Measurements from ENCODE around the gene XAB2.

XAB2 gene

DNA sequence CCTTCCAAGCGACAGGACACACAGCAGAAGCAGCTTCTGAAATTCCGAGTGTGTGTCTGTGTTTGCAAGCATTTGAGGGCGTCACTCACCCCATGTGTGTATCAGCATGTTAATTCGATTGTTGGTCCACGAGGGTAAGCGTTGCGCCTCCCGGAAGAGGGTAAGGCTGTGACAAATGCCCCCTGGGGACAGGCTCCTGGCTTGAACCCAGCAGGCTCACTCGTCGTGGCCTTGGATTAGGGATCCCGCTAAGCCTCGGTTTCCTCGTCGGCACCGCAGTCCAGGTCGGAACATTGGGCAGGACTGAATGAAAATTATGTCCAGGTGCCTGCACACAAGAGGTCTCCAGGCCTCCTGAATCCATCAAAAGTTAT is 7.0 kb upstream of the XAB2 start:
- H3K4me3 ChIP-seq (ENCODE audit: low read length) = no peak overlapping the region
- H3K27me3 ChIP-seq (ENCODE audit: insufficient read depth, low read length) = peaks cover 14% of the 10 kb centered on the region
- H2AFZ ChIP-seq (ENCODE audit: low read depth, low read length) = no peak overlapping the region
- H3K9me3 ChIP-seq (ENCODE audit: low read length) = no peaks in the 10 kb centered on the region
- no peaks in the 10 kb centered on the region for H3K4me1 ChIP-seq (ENCODE audit: insufficient read depth, low read length)
- H3K36me3 ChIP-seq (ENCODE audit: insufficient read depth, low read length) = peaks cover 9% of the 10 kb centered on the region

DNA sequence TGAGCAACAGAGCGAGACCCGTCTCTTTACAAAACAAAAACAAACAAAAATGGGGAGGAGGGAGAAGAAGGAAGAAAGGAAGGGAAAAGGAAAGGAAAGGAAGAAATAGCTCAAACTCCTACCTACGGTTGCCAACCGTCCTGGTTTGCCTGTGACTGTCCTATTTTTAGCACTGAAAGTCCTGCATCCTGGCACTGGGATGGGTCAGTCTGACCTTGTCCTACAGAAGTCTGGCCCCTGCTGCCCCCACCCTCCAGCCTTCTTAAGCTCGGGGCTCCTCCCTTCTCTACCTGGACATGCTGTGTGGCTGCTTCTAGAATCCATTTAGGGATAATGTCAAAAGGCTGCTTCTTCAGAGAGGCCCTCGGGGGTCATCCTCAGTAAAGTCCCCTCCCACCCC is 6.3 kb upstream of the XAB2 start:
- Histone ChIP-seq H3K9me3 (ENCODE audit: low read length) (no peaks in the 10 kb centered on the region), H3K4me1 (ENCODE audit: insufficient read depth, low read length) (peaks cover 5% of the 10 kb centered on the region), H3K4me3 (ENCODE audit: low read length) (no peak overlapping the region), H2AFZ (ENCODE audit: low read depth, low read length) (no peak overlapping the region), H3K27me3 (ENCODE audit: insufficient read depth, low read length) (peaks cover 14% of the 10 kb centered on the region), H3K36me3 (ENCODE audit: insufficient read depth, low read length) (peaks cover 9% of the 10 kb centered on the region)

DNA sequence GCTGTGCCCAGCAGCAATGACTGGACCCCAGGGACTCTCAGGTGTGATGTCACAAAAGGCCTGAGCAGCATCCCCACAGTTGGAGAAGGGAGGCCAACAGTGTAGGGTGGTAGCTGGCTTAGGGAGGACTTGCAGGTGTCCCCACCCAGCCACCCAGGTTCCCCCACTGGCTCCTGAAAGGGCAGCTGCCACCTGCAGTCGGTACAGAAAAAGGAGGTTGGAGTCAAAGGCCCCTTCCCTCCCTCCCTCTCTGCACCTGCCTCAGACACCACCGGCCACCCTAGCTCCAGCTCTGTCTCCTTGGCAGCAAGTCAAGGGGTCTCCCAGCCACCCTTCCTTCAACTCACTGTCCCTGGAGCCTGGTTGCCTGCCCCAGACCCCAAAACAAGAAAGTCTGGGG is 4.4 kb upstream of the XAB2 start, which contains the start of gene PCP2:
Gene PCP2, minus strand, starts transcription at position 22 of the 400 bp plus-strand sequence. CDS start 262 bp downstream, outside the sequence.
- H3K27me3 ChIP-seq (ENCODE audit: insufficient read depth, low read length) = peaks cover 14% of the 10 kb centered on the region
- peaks cover 15% of the 10 kb centered on the region for H3K4me1 ChIP-seq (ENCODE audit: insufficient read depth, low read length)
- no peak within 1 kb of the TSS for H2AFZ ChIP-seq (ENCODE audit: low read depth, low read length)
- no peak within 1 kb of the TSS for H3K4me3 ChIP-seq (ENCODE audit: low read length)
- H3K9me3 ChIP-seq (ENCODE audit: low read length) = no peaks in the 10 kb centered on the region
- H3K36me3 ChIP-seq (ENCODE audit: insufficient read depth, low read length) = peaks cover 9% of the 10 kb centered on the region

DNA sequence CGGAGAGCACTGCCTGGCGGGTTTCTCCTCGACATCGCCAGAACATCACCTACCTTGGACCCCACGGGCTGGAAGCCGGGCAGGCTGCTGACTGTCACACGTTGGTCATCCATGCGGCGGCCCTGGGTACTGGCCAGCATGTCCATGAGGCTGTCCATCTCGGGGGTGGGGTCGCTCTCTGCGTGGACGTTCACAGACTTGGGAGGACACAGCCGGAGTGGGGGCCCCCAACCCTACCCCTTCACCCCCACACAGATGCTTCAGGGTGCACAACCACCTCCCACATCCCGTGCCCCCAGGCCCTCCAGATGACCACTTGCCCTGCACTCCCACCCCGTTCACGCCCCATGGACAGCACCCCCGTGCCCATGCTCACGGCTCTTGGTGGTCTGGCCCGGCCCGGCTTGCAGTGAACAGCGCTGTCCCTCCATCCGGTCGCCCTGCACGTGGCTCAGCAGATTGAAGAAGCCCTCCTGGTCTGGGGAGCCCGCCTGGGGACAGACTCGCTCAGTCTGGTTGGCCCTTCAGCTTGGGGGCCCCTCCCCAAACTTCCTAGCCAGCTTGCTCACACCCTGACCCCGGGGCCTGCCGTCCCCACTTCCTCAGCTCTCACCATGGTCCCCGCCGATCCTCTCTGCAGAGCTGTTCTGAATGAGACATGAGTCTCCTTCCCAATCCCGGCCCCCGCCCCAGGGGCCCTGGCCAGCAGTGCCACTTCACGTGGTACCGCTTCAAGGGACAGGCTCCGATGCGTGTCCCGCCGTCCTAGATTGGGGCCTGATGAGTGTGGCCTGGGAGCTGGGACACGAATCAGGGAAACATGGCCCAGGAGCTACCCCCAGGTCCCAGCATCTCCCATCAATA is 3.2 kb upstream of the XAB2 start:
- Histone ChIP-seq H3K4me1 (ENCODE audit: insufficient read depth, low read length) (peaks cover 22% of the 10 kb centered on the region), H3K27me3 (ENCODE audit: insufficient read depth, low read length) (peaks cover 13% of the 10 kb centered on the region), H3K4me3 (ENCODE audit: low read length) (no peak overlapping the region), H3K36me3 (ENCODE audit: insufficient read depth, low read length) (peaks cover 9% of the 10 kb centered on the region), H3K9me3 (ENCODE audit: low read length) (no peaks in the 10 kb centered on the region), H2AFZ (ENCODE audit: low read depth, low read length) (no peak overlapping the region)

DNA sequence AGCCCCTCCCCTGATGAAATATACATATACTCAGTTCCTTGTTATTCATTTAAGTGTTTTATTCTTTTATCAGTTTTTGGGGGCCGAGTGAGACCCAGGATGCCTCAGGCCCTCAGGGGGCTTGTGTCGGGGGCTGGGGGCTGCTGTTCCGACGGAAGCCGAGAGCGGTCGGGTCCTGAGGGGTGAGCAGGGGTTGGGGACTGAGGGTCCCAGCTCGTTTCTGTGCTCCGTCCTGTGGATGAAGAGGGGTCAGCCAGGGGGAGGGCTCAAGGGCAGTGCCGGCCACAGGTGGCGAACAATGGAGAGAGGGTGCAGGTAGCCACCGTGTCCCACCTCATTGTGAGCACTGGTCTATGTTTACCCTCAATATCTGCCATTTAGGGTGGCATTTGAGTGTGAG is 2.2 kb upstream of the XAB2 start:
- no peak overlapping the region for H2AFZ ChIP-seq (ENCODE audit: low read depth, low read length)
- peaks cover 22% of the 10 kb centered on the region for H3K4me1 ChIP-seq (ENCODE audit: insufficient read depth, low read length)
- peaks cover 9% of the 10 kb centered on the region for H3K36me3 ChIP-seq (ENCODE audit: insufficient read depth, low read length)
- H3K4me3 ChIP-seq (ENCODE audit: low read length) = no peak overlapping the region
- H3K27me3 ChIP-seq (ENCODE audit: insufficient read depth, low read length) = peaks cover 7% of the 10 kb centered on the region
- no peaks in the 10 kb centered on the region for H3K9me3 ChIP-seq (ENCODE audit: low read length)

DNA sequence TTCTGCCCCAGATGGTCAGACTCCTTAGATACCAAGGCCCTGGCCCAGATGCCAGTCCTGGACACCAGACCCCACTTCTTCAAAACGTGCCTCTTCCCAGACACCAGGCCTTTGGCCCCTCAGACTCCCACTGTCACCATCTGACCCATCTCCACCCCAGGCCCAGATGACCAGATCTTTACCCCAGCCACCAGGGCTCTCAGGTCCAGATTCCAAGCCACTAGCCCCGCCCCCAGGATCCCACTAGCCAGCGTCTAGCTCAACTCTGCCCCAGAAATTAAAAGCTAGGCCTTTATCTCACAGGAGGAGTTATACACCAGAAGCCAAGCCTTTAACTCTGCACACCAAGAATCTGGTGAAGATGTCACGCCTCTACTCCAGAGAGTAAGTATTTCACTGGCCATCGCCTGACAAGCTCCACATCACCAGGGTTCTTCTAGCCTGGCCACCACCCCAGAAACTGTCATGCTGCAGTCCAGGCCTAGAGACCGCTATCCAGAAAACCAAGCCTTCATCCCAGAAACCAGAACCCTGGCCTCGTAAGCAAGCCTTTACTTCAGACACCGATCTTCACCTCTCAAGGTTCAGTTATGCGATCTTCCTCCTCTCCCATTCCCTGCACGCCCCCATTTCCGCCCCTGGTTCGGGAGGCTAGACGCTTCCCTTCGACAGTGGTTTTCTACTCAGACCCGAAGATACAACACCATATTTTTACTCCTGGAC is 595 bp downstream of the XAB2 start:
- H3K27me3 ChIP-seq (ENCODE audit: insufficient read depth, low read length) = no peaks in the 10 kb centered on the region
- peak overlapping the region; percentile 90 for H3K4me3 ChIP-seq (ENCODE audit: low read length)
- no peaks in the 10 kb centered on the region for H3K9me3 ChIP-seq (ENCODE audit: low read length)
- peaks cover 26% of the 10 kb centered on the region for H3K36me3 ChIP-seq (ENCODE audit: insufficient read depth, low read length)
- peaks cover 22% of the 10 kb centered on the region for H3K4me1 ChIP-seq (ENCODE audit: insufficient read depth, low read length)
- no peak overlapping the region for H2AFZ ChIP-seq (ENCODE audit: low read depth, low read length)

DNA sequence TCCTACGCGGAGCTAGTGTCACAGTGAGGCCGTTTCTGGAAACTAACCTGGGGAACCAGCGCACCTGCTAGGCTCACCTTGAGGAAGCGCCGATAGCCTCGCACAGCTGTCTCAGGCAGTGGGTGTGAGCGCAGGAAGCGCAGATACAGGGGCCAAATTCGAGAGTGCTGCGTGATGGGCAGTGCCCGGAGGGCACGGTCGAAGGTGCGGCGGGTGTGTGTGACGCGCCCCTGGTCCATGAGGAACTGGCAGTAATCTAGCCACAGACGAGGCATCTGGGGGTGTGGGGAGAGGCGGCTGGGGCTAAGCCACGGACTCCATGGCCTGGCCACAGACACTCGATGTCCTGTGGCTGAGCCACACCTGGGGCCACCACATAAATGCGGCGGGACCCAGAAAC is 2.2 kb downstream of the XAB2 start:
- no peaks in the 10 kb centered on the region for H3K27me3 ChIP-seq (ENCODE audit: insufficient read depth, low read length)
- H3K4me3 ChIP-seq (ENCODE audit: low read length) = no peak overlapping the region
- no peaks in the 10 kb centered on the region for H3K9me3 ChIP-seq (ENCODE audit: low read length)
- peaks cover 36% of the 10 kb centered on the region for H3K36me3 ChIP-seq (ENCODE audit: insufficient read depth, low read length)
- no peak overlapping the region for H2AFZ ChIP-seq (ENCODE audit: low read depth, low read length)
- peaks cover 22% of the 10 kb centered on the region for H3K4me1 ChIP-seq (ENCODE audit: insufficient read depth, low read length)

DNA sequence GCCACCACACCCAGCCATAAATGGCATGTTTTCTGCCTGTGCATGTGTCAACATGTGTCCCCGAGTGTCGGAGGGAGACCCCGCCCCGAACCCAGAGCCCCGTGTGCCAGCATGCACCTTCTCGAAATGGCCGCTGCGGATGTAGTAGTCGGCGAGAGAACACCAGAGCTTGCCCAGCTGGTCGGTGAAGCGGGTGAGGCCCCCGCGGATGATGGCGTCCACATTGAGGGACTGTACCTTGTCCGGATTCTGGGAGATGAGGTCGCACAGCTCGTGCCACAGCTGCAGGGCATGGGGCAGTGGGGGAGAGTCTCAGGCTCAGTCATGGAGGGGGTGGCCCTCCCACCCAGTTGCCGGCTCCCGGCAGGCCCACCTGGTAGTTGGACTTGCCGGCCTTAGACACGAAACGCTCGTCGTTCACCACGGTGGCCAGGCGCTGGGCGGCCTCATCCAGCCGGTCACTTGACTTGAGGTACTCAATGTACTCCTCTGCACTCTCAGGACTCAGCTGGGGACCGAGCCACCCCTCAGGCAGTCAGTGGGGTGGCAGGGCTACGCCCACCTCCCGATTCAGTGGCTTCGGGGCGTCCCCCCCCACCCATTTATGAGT is 3.5 kb downstream of the XAB2 start:
- H3K36me3 ChIP-seq (ENCODE audit: insufficient read depth, low read length) = peaks cover 43% of the 10 kb centered on the region

DNA sequence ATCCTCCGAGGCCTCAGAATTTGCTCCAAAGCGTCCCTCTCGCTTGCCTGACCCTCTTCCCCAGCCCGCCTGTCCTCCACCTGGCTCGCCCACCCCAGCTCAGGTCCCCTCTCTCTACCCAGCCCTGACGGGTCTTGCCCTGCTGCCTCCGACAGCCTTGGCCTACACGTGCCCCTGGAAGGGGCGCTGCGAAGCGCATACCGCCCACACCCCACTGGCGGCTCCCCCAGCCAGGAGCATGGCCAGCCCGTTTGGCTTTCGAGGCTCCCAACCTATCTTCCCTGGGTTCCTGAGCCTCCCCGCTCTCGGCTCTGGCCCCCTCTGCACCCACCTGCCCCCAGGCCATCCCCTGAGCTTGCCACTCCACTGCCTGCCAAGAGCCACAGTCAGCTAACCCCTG is 4.5 kb downstream of the XAB2 start:
- Histone ChIP-seq H3K4me1 (ENCODE audit: insufficient read depth, low read length) (peaks cover 10% of the 10 kb centered on the region), H3K27me3 (ENCODE audit: insufficient read depth, low read length) (no peaks in the 10 kb centered on the region), H3K9me3 (ENCODE audit: low read length) (no peaks in the 10 kb centered on the region), H3K4me3 (ENCODE audit: low read length) (no peak overlapping the region), H2AFZ (ENCODE audit: low read depth, low read length) (no peak overlapping the region), H3K36me3 (ENCODE audit: insufficient read depth, low read length) (peaks cover 48% of the 10 kb centered on the region)

More for the DNA sequence above, 3.5 kb downstream of the XAB2 start:
- Histone ChIP-seq H3K4me1 (ENCODE audit: insufficient read depth, low read length) (peaks cover 20% of the 10 kb centered on the region), H2AFZ (ENCODE audit: low read depth, low read length) (no peak overlapping the region), H3K9me3 (ENCODE audit: low read length) (no peaks in the 10 kb centered on the region), H3K27me3 (ENCODE audit: insufficient read depth, low read length) (no peaks in the 10 kb centered on the region), H3K4me3 (ENCODE audit: low read length) (no peak overlapping the region)

DNA sequence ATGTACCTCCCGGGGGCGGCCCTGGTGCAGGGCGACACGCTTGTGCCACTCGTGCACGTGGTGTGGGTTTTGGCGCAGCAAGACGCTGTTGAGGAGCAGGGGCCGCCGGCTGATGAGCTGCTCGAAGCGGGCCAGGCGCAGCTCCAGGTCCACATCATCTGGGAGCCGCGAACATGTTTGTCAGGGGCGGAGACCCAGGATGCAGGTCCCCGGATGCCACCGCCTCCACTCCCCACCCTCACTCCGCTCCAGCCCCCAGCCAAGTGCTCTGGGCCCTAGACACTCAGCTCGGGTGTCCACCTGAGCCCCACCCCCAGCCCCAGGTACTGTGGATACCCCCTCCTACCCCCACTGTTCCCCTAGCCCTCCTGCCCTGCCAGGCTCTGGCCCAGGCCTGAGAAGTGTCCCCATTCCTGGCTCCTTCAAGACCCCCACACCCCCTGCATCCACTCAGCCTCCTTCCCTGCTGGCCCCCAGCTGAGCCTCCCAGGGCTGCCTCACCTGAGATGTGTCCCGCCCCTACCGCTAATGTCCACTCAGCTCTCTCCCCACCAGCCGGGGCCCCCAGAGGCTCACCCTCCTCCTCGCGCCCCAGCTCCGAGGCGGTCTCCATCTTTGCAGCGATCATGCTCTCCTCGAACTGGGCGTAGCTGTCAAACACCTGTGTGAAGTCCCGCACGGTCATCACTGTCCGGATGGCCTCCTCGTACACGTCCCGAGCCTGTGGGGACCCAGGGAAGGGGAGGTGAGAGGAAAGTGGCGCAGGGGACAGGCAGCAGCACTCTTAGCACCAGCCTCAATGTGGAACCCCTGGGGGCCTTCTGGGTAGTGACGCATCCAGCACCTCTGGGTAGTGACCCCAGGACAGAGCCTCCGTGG is 5.4 kb downstream of the XAB2 start:
- no peaks in the 10 kb centered on the region for H3K27me3 ChIP-seq (ENCODE audit: insufficient read depth, low read length)
- H3K4me3 ChIP-seq (ENCODE audit: low read length) = no peak overlapping the region
- H3K36me3 ChIP-seq (ENCODE audit: insufficient read depth, low read length) = peaks cover 54% of the 10 kb centered on the region
- peaks cover 10% of the 10 kb centered on the region for H3K4me1 ChIP-seq (ENCODE audit: insufficient read depth, low read length)
- H3K9me3 ChIP-seq (ENCODE audit: low read length) = no peaks in the 10 kb centered on the region
- H2AFZ ChIP-seq (ENCODE audit: low read depth, low read length) = no peak overlapping the region

DNA sequence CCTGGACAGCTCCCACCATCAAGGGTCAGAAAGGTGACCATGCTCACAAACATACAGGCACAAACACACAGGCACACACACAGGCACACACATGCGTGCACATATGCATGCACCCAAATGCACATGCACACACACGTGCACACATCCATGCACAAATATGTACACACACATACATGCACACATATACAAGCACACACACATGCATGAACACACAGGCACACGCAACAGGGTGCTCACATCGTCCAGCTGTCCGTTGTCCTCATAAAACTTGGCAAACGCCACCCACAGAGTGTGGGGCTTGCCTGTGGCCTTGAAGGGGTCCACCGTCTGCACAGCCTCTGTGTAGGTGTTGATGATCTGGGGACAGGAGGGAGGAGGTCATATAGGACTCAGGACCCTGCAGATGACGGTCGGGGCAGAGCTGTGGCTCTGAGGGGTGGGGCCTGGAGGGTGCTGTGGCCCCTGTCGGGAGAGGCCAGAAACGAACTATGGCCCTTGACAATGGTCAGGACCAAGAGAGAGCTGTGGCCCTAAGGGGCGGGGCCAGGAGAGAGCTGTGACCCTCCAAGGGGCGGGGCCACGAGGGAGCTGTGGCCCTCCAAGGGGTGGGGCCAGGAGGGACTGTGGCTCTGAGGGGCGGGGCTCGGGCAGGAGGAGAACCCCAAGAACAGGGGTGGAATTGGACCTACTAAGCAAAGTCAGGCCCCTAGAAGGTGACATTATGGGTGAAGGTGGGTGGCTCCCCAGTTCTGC is 6.2 kb downstream of the XAB2 start:
- Histone ChIP-seq H3K27me3 (ENCODE audit: insufficient read depth, low read length) (no peaks in the 10 kb centered on the region), H3K4me1 (ENCODE audit: insufficient read depth, low read length) (peaks cover 1% of the 10 kb centered on the region), H2AFZ (ENCODE audit: low read depth, low read length) (no peak overlapping the region), H3K4me3 (ENCODE audit: low read length) (no peak overlapping the region), H3K9me3 (ENCODE audit: low read length) (no peaks in the 10 kb centered on the region), H3K36me3 (ENCODE audit: insufficient read depth, low read length) (peaks cover 61% of the 10 kb centered on the region)

All from neuron (in vitro differentiated cells).